ENCODE measurements around the gene CMSS1. TPM values are rescaled to one million over a fixed set of nuclear protein-coding genes. Genes with fewer than 3 reads are reported as not detected.

CMSS1 gene
- total RNA-seq, 4 donors from 2014 or later = 23.2 to 89.5 (median 67.6) TPM

DNA sequence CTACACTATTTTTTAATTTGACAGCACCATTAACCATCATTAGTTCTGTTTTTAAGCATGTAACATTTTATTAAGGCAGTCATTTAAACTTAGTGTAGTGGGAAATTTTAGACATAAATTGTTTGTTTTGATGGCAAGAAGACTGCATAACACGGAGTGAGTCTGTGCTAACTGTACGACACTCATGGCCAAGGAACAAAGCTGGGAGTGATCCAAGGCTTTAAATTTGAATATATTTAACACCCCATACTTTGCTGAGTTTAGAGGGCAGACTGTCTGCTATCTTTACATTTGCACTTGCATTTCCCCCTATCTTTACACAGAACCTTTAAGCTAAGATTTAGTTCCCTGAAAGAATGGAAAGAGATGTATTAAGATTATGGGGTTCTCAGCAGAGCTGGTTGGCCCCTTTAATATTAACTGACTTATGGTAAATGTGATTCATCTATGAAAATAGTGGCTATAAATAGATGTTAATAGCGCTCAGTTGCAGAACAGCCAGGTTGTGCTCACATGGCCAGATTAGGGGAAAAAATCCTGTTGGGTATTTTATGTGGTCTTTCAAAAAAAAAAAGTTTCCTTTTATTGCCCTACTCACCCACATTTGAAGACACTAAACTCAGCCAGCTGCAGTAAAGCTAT lies 120.7 kb downstream of the CMSS1 start:
- no peak for TF ChIP-seq POLR2A (IDR thresholded peaks at IDR 0.05)
- no peak for TF ChIP-seq CTCF (IDR thresholded peaks at IDR 0.05 in 4 of 5, conservative IDR thresholded peaks at IDR 0.05 in 1 of 5)
- Histone ChIP-seq H3K27me3 (no peaks in the 10 kb centered on the region), H3K27ac (peak overlapping the region; percentile 59 to 75 (median 72)), H3K9me3 (no peaks in the 10 kb centered on the region), H3K4me3 (no peak overlapping the region), H3K36me3 (no peaks in the 10 kb centered on the region), H3K4me1 (peaks cover 53 to 54% of the 10 kb centered on the region in 2 donors)
- intact Hi-C loops (cut with DNase I; ENCODE audit: low total_unique reads) = no loop called here
- no peak for DNase-seq
- in situ Hi-C loops (cut with MboI; ENCODE audit: low sequenced_read_pairs in 4 of 4) = no loop called here
- no peak for ATAC-seq

DNA sequence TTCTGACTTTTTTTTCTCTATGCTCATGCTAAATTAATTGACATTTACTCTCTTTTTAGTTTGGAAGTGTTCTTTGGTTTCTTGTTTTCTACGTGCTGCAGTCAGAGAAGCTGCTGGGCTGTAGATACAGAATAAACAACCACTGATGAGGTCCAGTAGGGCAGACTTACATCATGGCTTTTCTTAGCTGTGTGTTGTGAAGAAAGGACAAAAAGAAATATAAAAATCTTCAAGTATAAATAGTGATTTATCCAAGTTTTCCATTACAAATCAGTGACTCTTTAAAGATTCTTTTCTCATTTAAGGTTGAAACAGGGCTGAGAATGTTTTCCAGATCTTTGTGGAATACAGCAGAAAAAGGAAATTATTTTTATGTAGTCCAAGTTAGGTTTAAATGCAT lies 122.2 kb downstream of the CMSS1 start:
- H3K36me3 ChIP-seq = no peaks in the 10 kb centered on the region
- no peaks in the 10 kb centered on the region for H3K27me3 ChIP-seq
- H3K27ac ChIP-seq = peak overlapping the region; percentile 59 to 75 (median 72)
- intact Hi-C loops (cut with DNase I; ENCODE audit: low total_unique reads) = no loop called here
- in situ Hi-C loops (cut with MboI; ENCODE audit: low sequenced_read_pairs in 4 of 4) = no loop called here
- TF ChIP-seq POLR2A (IDR thresholded peaks at IDR 0.05) = no peak
- TF ChIP-seq CTCF (IDR thresholded peaks at IDR 0.05 in 4 of 5, conservative IDR thresholded peaks at IDR 0.05 in 1 of 5) = no peak
- H3K9me3 ChIP-seq = no peaks in the 10 kb centered on the region
- H3K4me1 ChIP-seq = peaks cover 60 to 63% of the 10 kb centered on the region in 2 donors
- no peak overlapping the region for H3K4me3 ChIP-seq
- no peak for ATAC-seq
- no peak for DNase-seq

- Histone ChIP-seq H3K9me3 (no peaks in the 10 kb centered on the region), H3K4me1 (peaks cover 62 to 63% of the 10 kb centered on the region in 2 donors), H3K4me3 (no peak overlapping the region), H3K27ac (peak overlapping the region in 3 of 4 donors; percentile 70 to 75 (median 74)), H3K27me3 (no peaks in the 10 kb centered on the region), H3K36me3 (no peaks in the 10 kb centered on the region)
- in situ Hi-C loops (cut with MboI; ENCODE audit: low sequenced_read_pairs in 4 of 4) = no loop called here
- TF ChIP-seq CTCF (IDR thresholded peaks at IDR 0.05 in 4 of 5, conservative IDR thresholded peaks at IDR 0.05 in 1 of 5) (no peak), POLR2A (IDR thresholded peaks at IDR 0.05) (no peak)
- intact Hi-C loops (cut with DNase I; ENCODE audit: low total_unique reads) = no loop called here
- DNase-seq = no peak
- no peak for ATAC-seq
Measured at GRCh38 chr3:99940350-99940749, 122.7 kb downstream of the CMSS1 start.

DNA sequence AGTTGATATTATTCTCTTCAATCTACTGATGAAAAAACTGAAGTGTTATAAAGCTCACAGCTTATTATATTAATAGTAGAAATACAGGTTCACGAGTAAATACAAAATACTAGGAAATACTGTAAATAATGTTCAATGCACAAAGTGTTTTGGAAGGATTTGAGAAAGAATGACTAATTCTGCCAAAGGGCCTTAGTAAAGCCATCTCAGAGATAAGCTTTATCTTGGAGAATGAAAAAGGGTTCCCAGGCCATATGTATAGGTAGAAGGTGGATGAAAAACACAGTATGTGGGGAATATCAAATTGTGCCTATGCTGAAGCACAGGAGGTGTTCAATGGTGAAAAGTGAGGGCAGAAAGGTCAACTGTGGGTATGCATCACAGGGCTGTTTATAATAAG lies 123.5 kb downstream of the CMSS1 start:
- in situ Hi-C loops (cut with MboI; ENCODE audit: low sequenced_read_pairs in 4 of 4) = no loop called here
- Histone ChIP-seq H3K27me3 (no peaks in the 10 kb centered on the region), H3K36me3 (no peaks in the 10 kb centered on the region), H3K9me3 (no peaks in the 10 kb centered on the region), H3K4me3 (no peak overlapping the region), H3K4me1 (peaks cover 66 to 67% of the 10 kb centered on the region in 2 donors), H3K27ac (peak overlapping the region; percentile 2 to 75 (median 44))
- intact Hi-C loops (cut with DNase I; ENCODE audit: low total_unique reads) = no loop called here
- TF ChIP-seq CTCF (IDR thresholded peaks at IDR 0.05 in 4 of 5, conservative IDR thresholded peaks at IDR 0.05 in 1 of 5) (no peak), POLR2A (IDR thresholded peaks at IDR 0.05) (no peak)
- no peak for DNase-seq
- ATAC-seq = no peak
